HG03159 (cell line): ENCODE measurements around the gene RSBN1.
"Not testable (repeated sequence)": the region's sequence is repeated elsewhere in the genome, so short reads cannot be mapped to it uniquely, and the experiment has no call there.

ENCODE experiments used
- ATAC-seq: cut with Tn5 transposase; IDR thresholded peaks from one replicate; pipeline ENCODE4 v1.9.1; 2021; ENCODE audit warnings: mild to moderate bottlenecking, moderate library complexity; ENCODE audit not compliant: unreplicated experiment

RSBN1 gene

GRCh38 chr1:113749402-113749801 lies 62.9 kb downstream of the RSBN1 start:
- ATAC-seq, result no peak

GRCh38 chr1:113747376-113747775 lies 64.9 kb downstream of the RSBN1 start:
- ATAC-seq, result no peak

- ATAC-seq, result no peak
Measured at GRCh38 chr1:113745425-113745824, 66.9 kb downstream of the RSBN1 start.

DNA sequence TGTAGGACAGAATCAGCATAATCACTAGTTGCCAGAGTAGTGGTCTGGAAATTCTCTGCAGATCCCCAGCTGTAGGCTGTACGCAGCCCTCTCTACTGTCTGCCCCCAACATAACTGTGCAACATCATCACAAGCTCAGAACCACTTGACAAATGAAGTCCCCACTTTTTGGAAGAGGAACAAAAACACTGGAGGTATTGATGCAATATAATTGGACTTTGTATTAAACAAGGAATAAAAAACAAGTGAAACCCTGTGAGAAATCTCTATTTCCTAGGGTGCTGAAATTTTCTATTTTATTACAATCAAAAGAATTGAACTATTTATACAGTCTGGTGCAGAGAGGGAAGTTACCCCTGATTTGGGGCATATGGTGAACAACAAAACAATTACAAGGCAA lies 68.2 kb downstream of the RSBN1 start:
- no peak for ATAC-seq

- ATAC-seq, result no peak
Measured at GRCh38 chr1:113742515-113742914, 69.8 kb downstream of the RSBN1 start.

- ATAC-seq, result no peak
Measured at GRCh38 chr1:113734357-113735055, 77.8 kb downstream of the RSBN1 start.

- no peak for ATAC-seq
Measured at GRCh38 chr1:113732802-113733201, 79.5 kb downstream of the RSBN1 start.

DNA sequence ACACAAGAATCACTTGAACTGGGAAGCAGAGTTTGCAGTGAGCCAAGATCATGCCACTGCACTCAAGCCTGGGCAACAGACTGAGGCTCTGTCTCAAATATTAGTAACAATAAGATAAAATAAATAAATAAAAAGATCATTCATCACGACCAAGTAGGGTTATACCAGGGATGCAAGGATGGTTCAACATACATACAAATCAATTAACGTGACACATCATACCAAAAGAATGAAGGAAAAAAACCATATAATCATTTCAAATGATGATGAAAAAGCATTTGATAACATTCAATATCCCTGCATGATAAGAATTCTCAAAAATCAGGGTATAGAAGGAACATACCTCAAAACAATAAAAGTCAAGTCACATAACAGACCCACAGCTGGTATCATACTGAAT lies 91.3 kb downstream of the RSBN1 start:
- ATAC-seq, result no peak

GRCh38 chr1:113718621-113719020 lies 93.7 kb downstream of the RSBN1 start:
- not testable (repeated sequence) for ATAC-seq

DNA sequence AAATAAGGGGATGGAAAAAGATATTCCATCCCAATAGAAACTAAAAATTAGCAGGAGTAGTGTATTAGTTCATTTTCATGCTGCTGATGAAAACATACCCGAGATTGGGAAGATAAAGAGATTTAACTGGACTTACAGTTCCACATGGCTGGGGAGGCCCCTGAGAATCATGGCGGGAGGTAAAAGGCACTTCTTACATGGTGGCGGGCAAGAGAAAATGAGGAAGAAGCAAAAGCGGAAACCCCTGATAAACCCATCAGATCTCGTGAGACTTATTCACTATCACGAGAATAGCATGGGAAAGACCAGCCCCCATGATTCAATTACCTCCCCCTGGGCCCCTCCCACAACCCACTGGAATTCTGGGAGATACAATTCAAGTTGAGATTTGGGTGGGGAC lies 94.8 kb downstream of the RSBN1 start:
- ATAC-seq, result not testable (repeated sequence)

- ATAC-seq, result no peak
Measured at GRCh38 chr1:113714606-113715269, 97.5 kb downstream of the RSBN1 start.
